GM21381 (cell line): Measurements from ENCODE around the gene HBP1.
A peak's percentile ranks its signal among the peaks of the same experiment; 100 is the strongest.
"Not testable (repeated sequence)": the region's sequence is repeated elsewhere in the genome, so short reads cannot be mapped to it uniquely, and the experiment has no call there.

Experiments
- ATAC-seq: cut with Tn5 transposase; IDR thresholded peaks from one replicate; pipeline ENCODE4 v1.9.1; 2021; ENCODE audit warnings: mild to moderate bottlenecking, moderate library complexity; ENCODE audit not compliant: unreplicated experiment

The HBP1 gene, protein sequence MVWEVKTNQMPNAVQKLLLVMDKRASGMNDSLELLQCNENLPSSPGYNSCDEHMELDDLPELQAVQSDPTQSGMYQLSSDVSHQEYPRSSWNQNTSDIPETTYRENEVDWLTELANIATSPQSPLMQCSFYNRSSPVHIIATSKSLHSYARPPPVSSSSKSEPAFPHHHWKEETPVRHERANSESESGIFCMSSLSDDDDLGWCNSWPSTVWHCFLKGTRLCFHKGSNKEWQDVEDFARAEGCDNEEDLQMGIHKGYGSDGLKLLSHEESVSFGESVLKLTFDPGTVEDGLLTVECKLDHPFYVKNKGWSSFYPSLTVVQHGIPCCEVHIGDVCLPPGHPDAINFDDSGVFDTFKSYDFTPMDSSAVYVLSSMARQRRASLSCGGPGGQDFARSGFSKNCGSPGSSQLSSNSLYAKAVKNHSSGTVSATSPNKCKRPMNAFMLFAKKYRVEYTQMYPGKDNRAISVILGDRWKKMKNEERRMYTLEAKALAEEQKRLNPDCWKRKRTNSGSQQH

DNA sequence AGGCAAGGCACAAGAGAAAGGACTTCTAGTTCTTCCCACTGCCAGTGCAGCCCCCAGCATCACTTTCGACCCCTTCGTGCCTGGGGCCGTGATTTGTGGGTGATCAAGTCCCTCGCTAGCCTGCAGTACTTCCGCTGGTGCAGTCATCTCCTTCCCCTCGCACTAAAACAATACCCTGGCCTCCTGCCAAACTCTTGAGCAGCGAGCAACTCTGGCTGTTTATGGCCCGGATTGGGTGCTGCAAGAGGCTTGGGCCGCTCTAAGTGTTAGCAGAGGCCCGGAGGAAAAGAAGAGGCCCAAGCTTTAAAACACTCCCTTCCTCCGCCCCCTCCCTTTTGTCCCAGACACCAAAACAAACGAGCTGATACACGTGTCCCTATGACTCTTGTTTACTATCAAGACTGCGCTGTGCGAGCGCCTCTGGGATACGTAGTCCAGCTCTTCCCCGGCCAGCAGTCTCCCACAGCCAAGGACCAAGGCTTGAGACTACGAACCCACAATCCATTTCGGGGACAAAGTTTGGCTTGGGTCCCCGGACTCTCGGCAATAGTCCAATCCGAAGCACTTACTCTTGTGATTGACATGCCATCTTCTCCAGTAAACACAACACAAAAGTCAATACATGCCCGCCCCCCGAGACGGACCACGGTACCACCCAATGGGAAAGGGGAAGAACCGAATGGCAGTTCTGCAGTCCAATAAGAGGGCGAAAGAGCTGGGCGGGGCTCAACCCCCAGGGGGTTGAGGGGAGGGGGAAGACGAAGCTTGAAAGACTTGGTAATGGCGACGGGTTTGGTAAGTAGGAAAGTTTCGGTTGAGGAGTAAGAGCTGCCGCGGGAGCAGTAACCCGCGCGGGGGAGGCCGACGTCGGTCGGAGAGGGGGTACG lies at the start of gene HBP1:
Gene HBP1, plus strand, starts transcription at position 771 of the 887 bp plus-strand sequence. CDS start 10,891 bp downstream, outside the sequence.
- peak; percentile 86 for ATAC-seq

DNA sequence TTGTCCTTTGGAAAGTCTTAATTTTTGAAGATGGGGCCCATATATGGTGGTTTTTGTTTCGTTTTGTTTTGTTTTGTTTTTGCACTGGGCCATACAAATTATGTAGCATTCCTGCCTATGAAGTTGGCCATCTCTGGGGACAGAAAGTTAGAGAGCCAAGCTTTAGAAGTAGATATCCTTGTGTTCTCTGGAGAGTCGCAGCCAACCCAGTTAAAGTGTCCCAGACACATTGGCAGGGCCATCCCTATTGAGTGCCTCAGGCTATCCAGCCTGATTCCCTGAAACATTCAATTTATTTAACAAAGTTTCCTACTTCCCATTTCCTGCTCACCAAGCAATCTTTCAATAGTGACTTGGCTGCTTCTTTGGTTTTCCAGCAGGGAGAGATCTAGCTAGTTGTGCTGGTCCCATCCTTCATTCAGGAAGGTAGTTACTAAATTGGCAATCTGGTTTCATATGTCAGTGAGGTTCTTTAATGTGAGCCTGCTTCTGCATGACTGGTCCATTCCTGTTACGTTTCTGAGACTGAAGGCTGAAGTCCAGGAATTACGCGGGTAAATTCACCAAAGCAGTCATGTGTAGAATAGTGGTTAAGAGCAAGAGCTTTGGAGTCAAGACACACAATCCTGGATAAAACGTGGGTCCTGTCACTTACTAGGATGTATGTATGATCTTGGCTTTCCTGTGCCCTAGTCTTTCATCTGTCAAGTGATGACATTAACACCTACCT lies 49.3 kb upstream of the HBP1 start:
- no peak for ATAC-seq

- no peak for ATAC-seq
These were observed 46.3 kb upstream of the HBP1 start for GRCh38 chr7:107122486-107122911.

DNA sequence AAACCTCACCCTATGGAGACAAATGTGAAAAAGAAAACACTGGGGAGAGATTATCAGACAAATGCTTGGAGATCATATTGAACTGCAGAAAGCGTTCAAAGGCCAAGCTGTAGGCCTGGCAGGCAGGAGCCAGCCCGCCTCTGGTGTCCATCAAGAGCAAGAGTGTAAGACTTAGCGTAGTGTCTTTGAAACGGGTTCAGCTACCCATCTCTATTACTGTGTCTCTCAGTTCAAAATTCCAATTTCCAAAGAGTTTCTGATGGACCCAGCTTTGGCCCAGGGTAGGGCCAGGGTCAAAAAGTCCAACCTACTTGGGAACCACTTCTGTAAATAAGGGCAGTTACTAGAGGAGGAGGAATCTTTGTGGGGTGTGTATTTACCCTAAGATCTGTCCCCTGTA lies 45.4 kb upstream of the HBP1 start:
- no peak for ATAC-seq

- ATAC-seq: no peak
These were observed 43.3 kb upstream of the HBP1 start for GRCh38 chr7:107125475-107125874.

DNA sequence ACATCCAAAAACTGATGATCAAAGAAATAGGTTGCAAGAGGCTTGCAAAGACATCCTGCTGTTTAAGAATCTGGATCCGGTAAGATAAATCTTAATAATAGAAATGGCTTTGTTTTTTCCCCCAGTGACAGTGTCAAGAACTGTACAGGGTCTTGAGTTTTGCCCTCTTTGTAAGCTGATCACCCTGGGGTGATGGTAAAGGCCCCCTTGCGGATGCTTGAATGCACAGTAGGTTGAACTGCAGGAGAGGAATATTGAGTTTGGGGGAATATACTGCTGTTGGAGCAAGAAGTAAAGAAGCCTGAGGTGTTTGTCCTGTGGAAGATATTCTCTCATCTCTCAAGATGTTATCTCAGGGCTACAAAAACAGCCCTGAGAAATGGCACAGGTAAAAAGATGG lies 40.6 kb upstream of the HBP1 start:
- ATAC-seq: no peak

- no peak for ATAC-seq
These were observed 40.1 kb upstream of the HBP1 start for GRCh38 chr7:107128748-107129147.

- no peak for ATAC-seq
These were observed 38.1 kb upstream of the HBP1 start for GRCh38 chr7:107130487-107131220.

DNA sequence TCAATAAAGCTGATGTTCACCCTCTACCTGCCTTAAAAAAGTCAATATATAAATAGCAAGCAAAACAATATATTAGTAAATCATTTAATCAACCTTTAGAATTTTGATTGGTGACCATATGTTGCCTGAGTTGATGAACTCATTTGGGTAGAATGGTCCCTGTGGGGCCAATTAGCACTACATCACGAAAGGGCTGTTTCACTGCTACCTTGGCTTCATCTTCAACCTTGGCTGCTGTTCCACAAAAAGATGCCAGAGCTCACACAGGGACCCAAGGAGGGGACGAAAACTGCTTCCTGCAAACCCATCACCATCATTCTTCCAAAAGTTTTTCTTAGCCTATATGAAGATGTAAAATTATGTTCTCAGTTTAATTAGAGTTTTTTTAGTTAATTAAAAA lies 35.4 kb upstream of the HBP1 start:
- ATAC-seq: no peak

- ATAC-seq: no peak
These were observed 29.9 kb upstream of the HBP1 start for GRCh38 chr7:107138696-107139420.

DNA sequence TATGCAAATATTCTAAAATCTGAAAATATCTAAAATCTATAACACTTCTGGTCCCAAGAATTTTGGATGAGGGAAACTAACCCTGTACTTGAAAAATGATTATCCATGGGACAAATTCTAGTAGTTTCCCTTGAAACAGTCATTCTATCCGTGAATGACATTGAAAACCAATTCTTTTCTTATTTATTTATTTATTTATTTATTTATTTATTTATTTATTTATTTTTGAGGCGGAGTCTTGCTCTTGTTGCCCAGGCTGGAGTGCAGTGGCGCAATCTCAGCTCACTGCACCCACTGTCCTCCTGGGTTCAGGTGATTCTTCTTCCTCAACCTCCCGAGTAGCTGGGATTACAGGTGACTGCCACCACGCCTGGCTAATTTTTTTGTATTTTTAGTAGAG lies 24.9 kb upstream of the HBP1 start:
- not testable (repeated sequence) for ATAC-seq

DNA sequence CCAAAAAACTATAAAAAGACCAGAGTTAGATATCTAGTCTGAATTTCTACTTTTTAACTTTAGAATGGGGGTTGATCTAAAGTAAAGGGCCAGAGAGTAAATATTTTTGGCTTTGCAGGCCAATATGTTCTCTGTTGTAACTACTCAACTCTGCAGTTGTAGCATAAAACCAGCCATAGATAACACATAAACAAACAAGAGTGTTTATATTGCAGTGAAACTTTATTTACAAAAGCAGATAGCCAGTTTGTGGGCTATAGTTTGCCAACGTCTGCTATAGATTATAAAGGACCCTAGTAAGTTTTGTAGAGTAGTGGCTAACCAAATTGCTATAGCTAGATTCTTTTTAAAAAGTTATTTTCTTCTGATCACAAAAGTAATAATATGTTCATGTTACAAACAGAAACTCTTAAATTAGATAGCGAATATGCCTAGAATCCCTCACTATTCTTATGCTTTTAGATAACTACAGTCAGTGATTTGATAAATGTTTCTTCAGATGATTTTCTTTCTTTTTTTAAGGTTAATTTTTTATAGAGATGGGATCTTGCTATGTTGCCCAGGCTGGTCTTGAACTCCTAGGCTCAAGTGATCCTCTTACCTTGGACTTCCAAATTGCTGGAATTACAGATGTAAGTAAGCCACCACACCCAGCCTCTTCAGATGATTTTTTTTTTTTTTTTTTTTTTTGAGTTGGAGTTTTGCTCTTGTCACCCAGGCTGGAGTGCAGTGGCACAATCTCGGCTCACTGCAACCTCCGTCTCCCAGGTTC lies 23.6 kb upstream of the HBP1 start:
- ATAC-seq: no peak

DNA sequence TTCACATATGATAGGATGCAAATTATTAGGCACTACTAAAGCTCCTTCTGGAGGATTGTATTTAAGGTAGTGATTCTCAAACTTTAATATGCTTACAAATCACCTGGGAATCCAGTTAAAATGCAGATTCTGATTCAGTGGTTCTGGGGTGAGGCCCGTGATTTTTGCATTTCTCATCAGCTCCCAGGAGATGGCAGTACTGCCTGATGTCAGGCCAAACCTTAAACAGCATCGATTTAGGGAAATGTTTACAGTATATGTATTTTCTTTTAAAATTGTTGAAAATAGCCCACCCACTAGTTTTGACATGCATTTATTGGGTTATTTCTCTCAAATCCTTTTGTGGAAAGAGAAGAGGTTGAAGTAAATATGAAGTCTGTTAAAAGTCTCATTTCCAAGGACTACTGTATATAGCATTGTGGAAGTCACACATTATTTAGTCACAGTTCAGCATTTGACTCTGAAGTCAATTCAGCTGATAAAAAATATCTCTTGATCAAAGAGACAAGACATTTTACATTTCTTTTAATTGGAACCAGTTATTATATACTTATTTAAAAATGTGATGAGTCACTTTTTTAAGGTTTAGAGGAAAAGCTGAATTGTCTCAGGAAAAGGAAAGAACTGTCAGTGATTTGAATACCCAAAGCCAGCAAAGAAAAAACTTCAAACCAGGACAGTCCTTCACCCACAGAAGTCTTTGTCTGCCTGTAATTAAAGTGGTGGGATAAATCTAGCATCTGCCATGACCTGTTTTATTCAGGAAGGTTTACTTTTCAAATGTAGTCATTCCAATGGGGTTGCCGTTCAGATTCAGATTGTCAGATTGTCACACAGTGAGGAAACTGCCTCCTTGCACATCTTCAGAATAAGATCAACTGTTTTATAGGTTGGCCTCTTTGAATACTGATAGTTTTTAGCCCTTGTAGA lies 21.1 kb upstream of the HBP1 start:
- no peak for ATAC-seq

GRCh38 chr7:107148721-107149120 lies 20.1 kb upstream of the HBP1 start:
- no peak for ATAC-seq

- no peak for ATAC-seq
These were observed 18.9 kb upstream of the HBP1 start for GRCh38 chr7:107149863-107150262.

GRCh38 chr7:107150375-107151073 lies 18.3 kb upstream of the HBP1 start:
- no peak for ATAC-seq

DNA sequence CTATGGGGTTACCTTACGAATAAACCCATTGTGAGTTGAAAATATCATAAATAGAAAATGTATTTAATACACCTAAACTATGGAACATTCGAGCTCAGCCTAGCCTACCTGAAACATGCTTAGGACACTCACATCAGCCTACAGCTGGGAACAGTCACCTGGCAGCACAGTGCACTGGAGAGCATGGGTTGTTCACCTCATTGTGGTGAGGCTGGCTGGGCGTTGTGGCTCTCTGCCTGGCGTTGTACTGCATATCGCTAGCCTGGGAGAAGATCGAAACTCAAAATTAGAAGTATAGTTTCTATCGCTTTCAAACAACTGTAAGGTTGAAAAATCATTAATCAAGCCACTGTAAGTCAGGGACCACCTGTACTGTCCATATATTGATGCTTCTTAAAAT lies 17.3 kb upstream of the HBP1 start:
- no peak for ATAC-seq
